Cardiac muscle cell (in vitro differentiated cells and primary cell): ENCODE measurements around the gene EXOC4. TPM values are rescaled to one million over a fixed set of nuclear protein-coding genes. Genes with fewer than 3 reads are reported as not detected.

Source experiments
- DNase-seq, 2 donors: peaks; one replicate each; pipeline versions ENCODE4 v3.0.0 to v3.0.0-alpha.2; 2010 to 2017; ENCODE audit warnings: low read depth in 1 of 2, low spot score in 1 of 2
- H3K27ac ChIP-seq: fragments of 200-600 bp; sonication (generic); 2 replicates; pipeline ENCODE4 v1.5.1; 2016
- H3K27me3 ChIP-seq: fragments of 200-600 bp; sonication (generic); 2 replicates; pipeline ENCODE4 v1.6.0; 2016; ENCODE audit warnings: control low read depth
- H3K36me3 ChIP-seq: fragments of 200-600 bp; sonication (generic); 2 replicates; pipeline ENCODE4 v1.5.1; 2016; ENCODE audit warnings: control low read depth
- H3K4me1 ChIP-seq: fragments of 200-600 bp; sonication (generic); 2 replicates; pipeline ENCODE4 v1.8.1; 2017; ENCODE audit warnings: low read depth, mild to moderate bottlenecking, mixed run types
- H3K4me3 ChIP-seq: fragments of 200-600 bp; sonication (generic); 2 replicates; pipeline ENCODE4 v1.5.1; 2016; ENCODE audit warnings: mild to moderate bottlenecking
- H3K9me3 ChIP-seq: fragments of 200-600 bp; sonication (generic); 2 replicates; pipeline ENCODE4 v1.5.1; 2017; ENCODE audit warnings: low read depth, mild to moderate bottlenecking, control low read depth
- CTCF ChIP-seq: IDR thresholded peaks from 2 replicates; pipeline ENCODE4 v1.5.1; 2012; ENCODE audit warnings: low read depth, mild to moderate bottlenecking, low read length
- polyA plus RNA-seq: library from polyadenylated mRNA; unstranded; fragments of >200 nt; fragmentation: Nextera tagmentation; extraction: Ambion mirVana; gene quantifications from 2 replicates; pipeline ENCODE4 v1.2.1, GENCODE V29; 2016
- total RNA-seq: library from RNA; depleted of rRNA; stranded (reverse); fragments of >200 nt; gene quantifications from 2 replicates; pipeline ENCODE4 v1.2.3, GENCODE V29; 2016

Gene EXOC4
- total and polyA plus RNA-seq, 2 experiments from 2014 or later = 33.6 to 46.0 TPM

GRCh38 chr7:133742709-133743538, 490.0 kb downstream of the EXOC4 start:
- H3K4me3 ChIP-seq = no peak overlapping the region
- TF ChIP-seq CTCF = peak; percentile 65
- H3K4me1 ChIP-seq = no peaks in the 10 kb centered on the region
- no peaks in the 10 kb centered on the region for H3K27me3 ChIP-seq
- peak in 1 of 2 donors; percentile 54 for DNase-seq
- H3K27ac ChIP-seq = no peak overlapping the region
- H3K36me3 ChIP-seq = no peaks in the 10 kb centered on the region
- H3K9me3 ChIP-seq = no peaks in the 10 kb centered on the region

DNA sequence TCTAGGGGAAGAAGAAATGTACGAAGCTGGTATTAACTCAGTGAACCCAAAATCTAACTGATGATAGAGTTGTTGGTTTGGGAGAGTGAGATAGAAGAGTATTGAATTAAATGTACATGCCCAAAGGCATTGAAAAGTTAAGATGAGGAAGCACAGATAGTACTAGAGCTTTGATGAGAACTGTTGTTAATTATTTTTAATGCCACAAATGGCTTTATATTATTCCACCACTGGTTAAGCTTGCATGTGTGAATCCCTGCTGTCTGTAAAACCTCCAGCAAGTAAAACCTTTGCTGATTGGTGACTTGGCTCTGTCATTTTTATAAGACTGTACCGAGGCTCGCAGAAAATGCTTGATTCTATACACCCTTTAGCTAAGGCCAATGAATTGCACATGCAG, 491.6 kb downstream of the EXOC4 start:
- H3K4me1 ChIP-seq = peaks cover 9% of the 10 kb centered on the region
- H3K9me3 ChIP-seq = no peaks in the 10 kb centered on the region
- no peaks in the 10 kb centered on the region for H3K36me3 ChIP-seq
- no peak overlapping the region for H3K4me3 ChIP-seq
- H3K27me3 ChIP-seq = no peaks in the 10 kb centered on the region
- DNase-seq = no peak
- TF ChIP-seq CTCF = no peak
- no peak overlapping the region for H3K27ac ChIP-seq

DNA sequence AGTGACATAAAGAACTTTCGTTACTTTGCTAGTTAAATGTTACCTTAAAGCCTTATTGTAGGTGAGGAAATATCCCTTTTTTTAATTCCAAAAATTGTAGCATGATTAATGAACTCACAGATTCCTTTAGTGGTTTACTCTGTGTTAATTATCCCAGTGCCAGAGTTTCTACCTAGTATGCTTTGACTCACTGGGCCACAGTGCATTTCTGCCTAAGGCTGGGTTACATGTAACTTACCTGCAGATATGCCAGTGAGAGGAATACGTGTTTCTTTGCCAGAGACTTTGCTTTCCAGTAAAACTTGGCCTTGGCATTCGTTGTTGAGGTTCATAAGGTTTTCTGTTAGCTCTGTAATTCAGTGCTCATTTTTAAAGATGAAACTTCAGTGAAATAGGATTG, 493.4 kb downstream of the EXOC4 start:
- Histone ChIP-seq H3K4me1 (peaks cover 9% of the 10 kb centered on the region), H3K4me3 (no peak overlapping the region), H3K27me3 (no peaks in the 10 kb centered on the region), H3K9me3 (no peaks in the 10 kb centered on the region), H3K27ac (no peak overlapping the region), H3K36me3 (no peaks in the 10 kb centered on the region)
- DNase-seq = no peak
- TF ChIP-seq CTCF = no peak

DNA sequence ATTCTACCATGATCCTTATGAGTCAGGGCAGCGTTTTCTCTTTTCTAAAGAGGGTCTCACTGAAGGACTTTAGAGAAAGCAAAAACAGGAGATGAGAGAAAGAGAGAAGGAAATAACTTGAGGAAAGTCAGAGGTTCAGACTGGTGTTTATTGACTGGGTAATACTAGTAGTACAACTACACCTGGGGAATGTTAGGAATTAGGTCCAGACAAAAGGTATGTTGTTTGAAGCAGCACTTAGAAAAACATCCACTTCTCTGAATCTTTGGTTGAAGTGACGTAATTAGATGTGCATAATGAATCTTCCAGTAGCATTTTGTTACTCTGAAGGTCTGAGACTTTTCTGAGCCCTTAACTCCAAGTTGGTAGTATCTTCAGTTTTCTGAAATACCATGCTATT, 494.0 kb downstream of the EXOC4 start:
- DNase-seq = no peak
- Histone ChIP-seq H3K27ac (no peak overlapping the region), H3K27me3 (no peaks in the 10 kb centered on the region), H3K4me1 (peaks cover 9% of the 10 kb centered on the region), H3K4me3 (no peak overlapping the region), H3K36me3 (no peaks in the 10 kb centered on the region), H3K9me3 (no peaks in the 10 kb centered on the region)
- TF ChIP-seq CTCF = no peak

DNA sequence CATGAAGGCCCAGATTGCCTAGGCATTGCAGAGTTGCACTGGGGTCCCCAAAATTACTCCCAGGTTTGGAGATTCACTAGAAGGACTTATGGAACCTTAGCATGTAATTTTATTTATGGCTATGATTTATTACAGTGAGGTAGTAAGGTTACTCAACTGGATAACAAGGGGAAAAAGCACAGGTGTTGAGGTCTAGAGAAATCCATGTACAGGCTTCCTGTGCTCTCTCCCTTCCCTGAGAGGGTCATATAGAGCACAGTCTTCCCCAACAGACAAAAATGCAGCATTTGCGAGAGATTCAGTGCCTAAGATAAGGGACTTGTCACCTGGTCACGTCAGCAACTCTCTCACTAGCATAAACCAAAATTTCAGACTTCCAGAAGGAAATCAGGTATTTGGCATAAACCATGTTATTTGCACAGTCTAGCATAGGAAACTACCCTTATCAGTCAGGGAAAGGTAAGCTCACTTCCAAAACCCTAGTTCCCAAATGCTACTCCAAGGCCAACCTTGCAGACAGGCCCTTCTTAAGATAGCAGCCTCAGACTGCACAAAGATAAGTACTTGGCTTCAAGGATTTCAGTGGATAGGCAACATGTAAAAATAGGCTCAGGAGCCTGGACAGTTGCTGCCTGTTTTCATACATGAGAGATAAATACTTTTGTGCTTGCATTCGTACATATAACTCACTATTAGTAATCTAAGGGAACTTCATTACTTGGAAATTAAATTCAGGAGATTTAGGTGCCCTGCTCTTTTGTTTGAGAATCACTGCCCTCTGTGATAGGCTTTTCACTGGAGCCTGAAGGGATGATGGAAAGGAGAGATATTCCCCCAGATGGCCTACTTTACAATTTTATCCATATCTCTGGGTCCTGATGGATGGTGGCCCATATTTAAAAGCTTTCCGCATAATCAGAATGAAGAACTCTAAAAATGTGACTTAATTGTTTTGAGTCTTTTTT, 495.8 kb downstream of the EXOC4 start:
- Histone ChIP-seq H3K27me3 (no peaks in the 10 kb centered on the region), H3K9me3 (no peaks in the 10 kb centered on the region), H3K27ac (no peak overlapping the region), H3K4me3 (no peak overlapping the region), H3K4me1 (peaks cover 9% of the 10 kb centered on the region), H3K36me3 (no peaks in the 10 kb centered on the region)
- TF ChIP-seq CTCF = no peak
- peak in 1 of 2 donors; percentile 4 for DNase-seq
